ENCODE data around the gene MC3R. TPM values are rescaled to one million over a fixed set of nuclear protein-coding genes. Genes with fewer than 3 reads are reported as not detected.

MC3R gene
- total RNA-seq, 1 experiment from 2014 or later: not detected

DNA sequence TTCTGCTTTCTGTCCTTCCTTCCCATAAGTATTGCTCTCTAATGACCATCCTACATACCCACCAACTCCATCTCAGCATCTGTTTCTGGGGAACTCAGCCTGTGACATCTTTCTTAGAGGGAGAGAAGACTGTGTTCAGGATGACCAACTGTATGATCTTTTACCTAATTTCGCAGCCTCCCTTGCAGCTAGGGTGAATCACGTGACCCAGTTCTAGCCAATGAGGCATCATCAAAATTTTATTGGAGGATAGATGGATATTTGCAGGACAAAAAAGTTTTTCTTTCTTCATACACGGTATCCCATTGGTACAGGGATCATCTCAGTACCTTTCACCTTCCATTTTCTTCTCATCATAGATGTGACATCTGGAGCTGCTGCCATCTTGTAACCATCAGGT, 14.4 kb upstream of the MC3R start:
- no peak overlapping the region for H4K5ac ChIP-seq (ENCODE audit: insufficient read length, low read depth, low read length)
- no peak overlapping the region for H2BK15ac ChIP-seq (ENCODE audit: low read depth, low read length)
- Mint-ChIP-seq H3K9me3 (peaks cover 85 to 88% of the 10 kb centered on the region in 2 experiments), H3K27me3 (ENCODE audit: low read depth) (no peaks in the 10 kb centered on the region), H3K4me3 (no peak overlapping the region), H3K27ac (no peak overlapping the region), H3K36me3 (ENCODE audit: insufficient read depth in 1 of 3, low read depth in 3 of 3) (peaks cover 5 to 43% (median 16%) of the 10 kb centered on the region in 3 experiments; a peak in 5 of 7 replicates), H3K4me1 (no peaks in the 10 kb centered on the region)
- H3K79me1 ChIP-seq (ENCODE audit: insufficient read depth, low read depth, low read length, poor library complexity, severe bottlenecking): no peaks in the 10 kb centered on the region
- peaks cover 96% of the 10 kb centered on the region for H3K9me3 ChIP-seq (ENCODE audit: control insufficient read depth, low read depth, low read length)
- H3K18ac ChIP-seq (ENCODE audit: insufficient read length, low read depth, low read length): no peak overlapping the region
- no peak overlapping the region for H2AK5ac ChIP-seq (ENCODE audit: insufficient read length, low read length)
- H3K4me2 ChIP-seq (ENCODE audit: insufficient read depth, insufficient read length, low read length): no peak overlapping the region
- H3K23me2 ChIP-seq (ENCODE audit: insufficient read length, low read depth, low read length, poor library complexity, severe bottlenecking): no peaks in the 10 kb centered on the region
- no peak overlapping the region for H2AFZ ChIP-seq (ENCODE audit: low read length)
- H2BK20ac ChIP-seq (ENCODE audit: low read depth, low read length, poor library complexity, severe bottlenecking): no peak overlapping the region
- no peaks in the 10 kb centered on the region for H3K27me3 ChIP-seq (ENCODE audit: insufficient read depth, low read length)
- no peak overlapping the region for H4K91ac ChIP-seq (ENCODE audit: insufficient read length, low read depth, low read length)
- H3K79me2 ChIP-seq (ENCODE audit: insufficient read depth, low read length): no peaks in the 10 kb centered on the region
- H3K27ac ChIP-seq (ENCODE audit: insufficient read length, low read depth, low read length): no peak overlapping the region
- no peak overlapping the region for H2BK5ac ChIP-seq (ENCODE audit: insufficient read length, low read length)
- no peak overlapping the region for H3K4ac ChIP-seq (ENCODE audit: low read depth, low read length)
- no peaks in the 10 kb centered on the region for H4K20me1 ChIP-seq (ENCODE audit: control insufficient read depth, insufficient read depth, insufficient read length)
- no peak for DNase-seq
- H2BK12ac ChIP-seq (ENCODE audit: insufficient read length, low read depth, low read length): no peak overlapping the region
- WGBS (ENCODE audit: extremely low coverage, insufficient read length, low lambda C conversion rate): no CpG with 5 or more reads among the region's 3 CpGs
- no peak overlapping the region for H3K23ac ChIP-seq (ENCODE audit: insufficient read length, low read depth, low read length)
- H3T11ph ChIP-seq (ENCODE audit: low read length): no peak overlapping the region
- no peak overlapping the region for H3K14ac ChIP-seq (ENCODE audit: insufficient read depth, low read length)
- no peak overlapping the region for H2BK120ac ChIP-seq (ENCODE audit: low read depth, low read length, poor library complexity, severe bottlenecking)
- H3K4me1 ChIP-seq (ENCODE audit: insufficient read depth, low read length): no peaks in the 10 kb centered on the region
- H4K8ac ChIP-seq (replicated peaks; ENCODE audit: insufficient read length, low read depth, low read length): no peak overlapping the region
- no peak overlapping the region for H3K56ac ChIP-seq (ENCODE audit: insufficient read length, low read depth, low read length)
- no peak overlapping the region for H3K9ac ChIP-seq (ENCODE audit: extremely low read depth, insufficient read length, low read length)
- TF ChIP-seq CTCF (conservative IDR thresholded peaks at IDR 0.05): no peak

Data from H9 (cell line).